Osteoblast (primary cell): ENCODE data around the gene ATP5PO. TPM values are rescaled to one million over a fixed set of nuclear protein-coding genes. Genes with fewer than 3 reads are reported as not detected.
A peak's percentile ranks its signal among the peaks of the same experiment; 100 is the strongest.

ENCODE experiments used
- DNase-seq: peaks from one replicate; pipeline ENCODE4 v3.0.0; 2011; ENCODE audit warnings: low spot score, mixed read lengths; ENCODE audit not compliant: insufficient read length; ENCODE audit errors: missing footprints
- H2AFZ ChIP-seq: 2 replicates; pipeline ENCODE4 v1.6.0; 2011; ENCODE audit warnings: mild to moderate bottlenecking, low read length
- H3K27ac ChIP-seq: 2 replicates; pipeline ENCODE4 v1.5.1; 2011; ENCODE audit warnings: mild to moderate bottlenecking, low read depth, low read length, moderate library complexity
- H3K27me3 ChIP-seq: 2 replicates; pipeline ENCODE4 v1.6.0; 2012; ENCODE audit warnings: mild to moderate bottlenecking, control low read depth, inconsistent platforms, low read length, moderate library complexity; ENCODE audit not compliant: insufficient read depth
- H3K36me3 ChIP-seq: 2 replicates; pipeline ENCODE4 v1.5.1; 2011; ENCODE audit warnings: mild to moderate bottlenecking, low read length, control low read depth, moderate library complexity; ENCODE audit not compliant: insufficient read depth
- H3K4me1 ChIP-seq: 2 replicates; pipeline ENCODE4 v1.5.1; 2011; ENCODE audit warnings: mild to moderate bottlenecking, low read length, control low read depth, moderate library complexity; ENCODE audit not compliant: insufficient read depth
- H3K4me2 ChIP-seq: 2 replicates; pipeline ENCODE4 v1.6.0; 2011; ENCODE audit warnings: mild to moderate bottlenecking, low read length; ENCODE audit not compliant: insufficient read depth
- H3K4me3 ChIP-seq: fragments of 200-600 bp; sonication (generic); 3 replicates; pipeline ENCODE4 v1.5.1; 2012; ENCODE audit warnings: mild to moderate bottlenecking, low read length, inconsistent platforms; ENCODE audit not compliant: insufficient read depth
- H3K79me2 ChIP-seq: 2 replicates; pipeline ENCODE4 v1.6.0; 2012; ENCODE audit warnings: mild to moderate bottlenecking, low read length, control low read depth, inconsistent platforms; ENCODE audit not compliant: insufficient read depth
- H3K9me3 ChIP-seq: 2 replicates; pipeline ENCODE4 v1.5.1; 2011; ENCODE audit warnings: low read depth, low read length, control low read depth
- H4K20me1 ChIP-seq: 2 replicates; pipeline ENCODE4 v1.6.0; 2012; ENCODE audit warnings: mild to moderate bottlenecking, low read length, control low read depth; ENCODE audit not compliant: insufficient read depth
- CTCF ChIP-seq: IDR thresholded peaks from 2 replicates; pipeline ENCODE4 v1.5.1; 2011; ENCODE audit warnings: mild to moderate bottlenecking, low read depth, low read length, moderate library complexity; ENCODE audit errors: extremely low read depth
- total RNA-seq: library from RNA; depleted of rRNA; stranded (reverse); fragments of >200 nt; gene quantifications from 2 replicates; pipeline ENCODE4 v1.2.3, GENCODE V29; 2012

Gene ATP5PO
- total RNA-seq, 1 donor = 115 TPM

- H3K4me3 ChIP-seq = no peak overlapping the region
- H3K27ac ChIP-seq = no peak overlapping the region
- H3K9me3 ChIP-seq = no peaks in the 10 kb centered on the region
- H3K4me1 ChIP-seq = peaks cover 10% of the 10 kb centered on the region
- TF ChIP-seq CTCF = no peak
- peak; percentile 59 for DNase-seq
- H3K36me3 ChIP-seq = no peaks in the 10 kb centered on the region
- H3K27me3 ChIP-seq = peaks cover 26% of the 10 kb centered on the region
- H3K4me2 ChIP-seq = no peak overlapping the region
- H3K79me2 ChIP-seq = no peaks in the 10 kb centered on the region
- H4K20me1 ChIP-seq = no peaks in the 10 kb centered on the region
- H2AFZ ChIP-seq = no peak overlapping the region
These were observed 33.7 kb downstream of the ATP5PO start for GRCh38 chr21:33881689-33882440.

GRCh38 chr21:33880626-33881025 lies 35.0 kb downstream of the ATP5PO start:
- H2AFZ ChIP-seq = no peak overlapping the region
- no peaks in the 10 kb centered on the region for H3K36me3 ChIP-seq
- peaks cover 25% of the 10 kb centered on the region for H3K27me3 ChIP-seq
- H3K4me1 ChIP-seq = peaks cover 10% of the 10 kb centered on the region
- no peak for TF ChIP-seq CTCF
- no peak for DNase-seq
- H3K79me2 ChIP-seq = no peaks in the 10 kb centered on the region
- no peak overlapping the region for H3K4me2 ChIP-seq
- no peaks in the 10 kb centered on the region for H4K20me1 ChIP-seq
- no peak overlapping the region for H3K27ac ChIP-seq
- no peaks in the 10 kb centered on the region for H3K9me3 ChIP-seq
- H3K4me3 ChIP-seq = no peak overlapping the region

GRCh38 chr21:33878824-33879223 lies 36.8 kb downstream of the ATP5PO start:
- Histone ChIP-seq H3K79me2 (no peaks in the 10 kb centered on the region), H3K9me3 (no peaks in the 10 kb centered on the region), H4K20me1 (no peaks in the 10 kb centered on the region), H3K4me3 (no peak overlapping the region), H3K36me3 (no peaks in the 10 kb centered on the region), H3K27me3 (peaks cover 9% of the 10 kb centered on the region), H3K4me2 (no peak overlapping the region), H3K4me1 (peaks cover 3% of the 10 kb centered on the region), H3K27ac (no peak overlapping the region), H2AFZ (no peak overlapping the region)
- TF ChIP-seq CTCF = no peak
- DNase-seq = no peak

GRCh38 chr21:33875026-33875695 lies 40.4 kb downstream of the ATP5PO start:
- DNase-seq = no peak
- H4K20me1 ChIP-seq = no peaks in the 10 kb centered on the region
- H3K36me3 ChIP-seq = no peaks in the 10 kb centered on the region
- H3K27me3 ChIP-seq = no peaks in the 10 kb centered on the region
- H3K4me1 ChIP-seq = no peaks in the 10 kb centered on the region
- no peak overlapping the region for H3K27ac ChIP-seq
- no peak overlapping the region for H3K4me2 ChIP-seq
- no peak overlapping the region for H2AFZ ChIP-seq
- no peak for TF ChIP-seq CTCF
- H3K4me3 ChIP-seq = no peak overlapping the region
- H3K9me3 ChIP-seq = no peaks in the 10 kb centered on the region
- H3K79me2 ChIP-seq = no peaks in the 10 kb centered on the region
